HepG2 (cell line): Measurements from ENCODE around the gene RAB22A. TPM values are rescaled to one million over a fixed set of nuclear protein-coding genes. Genes with fewer than 3 reads are reported as not detected.

ENCODE experiments used
- ATAC-seq: fragments of 200-7000 bp; cut with Tn5 transposase; 3 replicates; pipeline ENCODE4 v1.9.1; 2020; ENCODE audit warnings: mild to moderate bottlenecking, moderate library complexity
- BruUV-seq: library from RNA; stranded (reverse); fragments of 400-500 nt; replicated peaks from 2 replicates; lab custom pipeline; 2021; lab: Mats Ljungman, UMichigan
- CTCF ChIA-PET: fragments of 300-600 bp; formaldehyde crosslinking; extraction: SDS; loops from one replicate; lab custom pipeline; 2021; ENCODE audit warnings: low total read pairs, inconsistent platforms, low intra/inter-chr PET ratio; lab: Yijun Ruan, JAX
- POLR2A ChIA-PET: fragments of 350-600 bp; sonication (Branson Sonifier 250); formaldehyde crosslinking; loops from one replicate; lab custom pipeline; 2020; ENCODE audit warnings: antibody characterized with exemption, inconsistent platforms; lab: Yijun Ruan, JAX
- DNase-seq: peaks from one replicate; pipeline ENCODE4 v3.0.0-alpha.2; 2015; ENCODE audit warnings: low spot score
- FAIRE-seq: peaks from 3 replicates; lab custom pipeline; 2011; peaks lifted over from hg19 to GRCh38; lab: Jason Lieb, UNC
- H2AFZ ChIP-seq: one replicate; pipeline ENCODE4 v1.6.1; 2011; ENCODE audit warnings: low read length, inconsistent platforms
- H3K27ac ChIP-seq: fragments of 300-600 bp; 3 replicates; pipeline ENCODE4 v1.8.0; 2011; ENCODE audit warnings: mixed run types, mild to moderate bottlenecking, mixed read lengths, low read length, inconsistent platforms; ENCODE audit not compliant: insufficient read depth; ENCODE audit errors: extremely low read length
- H3K27me3 ChIP-seq, 2 experiments: fragments of 200-600 bp in 1 of 2; 2 replicates in 1 of 2; 3 replicates in 1 of 2; pipeline versions ENCODE4 v1.6.0 to v1.8.0; 2011; ENCODE audit warnings: low read length in 2 of 2, mild to moderate bottlenecking in 2 of 2, moderate library complexity in 2 of 2, inconsistent platforms in 1 of 2; ENCODE audit not compliant: insufficient read depth in 2 of 2, control insufficient read depth in 1 of 2
- H3K36me3 ChIP-seq, 2 experiments: fragments of 200-600 bp in 1 of 2; replicated peaks in 1 of 2; 2 replicates in 1 of 2; 3 replicates in 1 of 2; pipeline versions ENCODE4 v1.5.1 to v1.8.0; 2011; ENCODE audit warnings: low read length in 2 of 2, inconsistent platforms in 1 of 2; ENCODE audit not compliant: insufficient read depth in 2 of 2, control insufficient read depth in 1 of 2
- H3K4me1 ChIP-seq: 2 replicates; pipeline ENCODE4 v1.5.1; 2012; ENCODE audit warnings: low read length, inconsistent platforms; ENCODE audit not compliant: insufficient read depth
- H3K4me2 ChIP-seq: 2 replicates; pipeline ENCODE4 v1.6.0; 2011; ENCODE audit warnings: low read depth, low read length, inconsistent platforms
- H3K4me3 ChIP-seq, 3 experiments: fragments of 200-600 bp in 1 of 3; sonication (generic), shearing (Covaris generic) in 1 of 3; replicated peaks in 1 of 3; 2 replicates each; pipeline ENCODE4 v1.5.1; 2011 to 2016; ENCODE audit warnings: low read length in 3 of 3, inconsistent platforms in 2 of 3, low read depth in 2 of 3, mild to moderate bottlenecking in 2 of 3, control low read depth in 1 of 3, mixed read lengths in 1 of 3; ENCODE audit not compliant: insufficient read depth in 1 of 3
- H3K79me2 ChIP-seq: one replicate; pipeline ENCODE4 v1.6.1; 2011; ENCODE audit warnings: low read length, inconsistent platforms; ENCODE audit not compliant: insufficient read depth
- H3K9ac ChIP-seq: 2 replicates; pipeline ENCODE4 v1.6.0; 2011; ENCODE audit warnings: mild to moderate bottlenecking, low read depth, low read length, inconsistent platforms; ENCODE audit not compliant: insufficient read depth
- H3K9me3 ChIP-seq: 2 replicates; pipeline ENCODE4 v1.5.1; 2012; ENCODE audit warnings: mild to moderate bottlenecking, low read length
- H4K20me1 ChIP-seq: 2 replicates; pipeline ENCODE4 v1.6.0; 2011; ENCODE audit warnings: inconsistent platforms, mild to moderate bottlenecking, low read length, moderate library complexity; ENCODE audit not compliant: insufficient read depth
- ELF4 ChIP-seq: sonication (generic); formaldehyde crosslinking; IDR thresholded peaks from 2 replicates; pipeline ENCODE4 v1.5.0; 2020; ENCODE audit warnings: missing genetic modification reagents, mild to moderate bottlenecking, moderate library complexity, borderline replicate concordance
- POLR2A ChIP-seq, 2 experiments: IDR thresholded peaks; 2 replicates each; pipeline ENCODE4 v1.6.1; 2011; ENCODE audit warnings: low read depth in 2 of 2, low read length in 2 of 2, mild to moderate bottlenecking in 1 of 2, moderate library complexity in 1 of 2; ENCODE audit not compliant: insufficient read depth in 1 of 2
- RELA ChIP-seq: sonication (generic); formaldehyde crosslinking; IDR thresholded peaks from 2 replicates; pipeline ENCODE4 v1.4.0; 2020; ENCODE audit warnings: missing genetic modification reagents
- SIX4 ChIP-seq: sonication (generic); formaldehyde crosslinking; IDR thresholded peaks from 2 replicates; pipeline ENCODE4 v1.4.0; 2020; ENCODE audit warnings: missing genetic modification reagents
- TSC22D2 ChIP-seq: sonication (generic); formaldehyde crosslinking; IDR thresholded peaks from 2 replicates; pipeline ENCODE4 v1.5.1; 2020; ENCODE audit warnings: missing genetic modification reagents, mild to moderate bottlenecking, borderline replicate concordance
- XRCC5 ChIP-seq: fragments of 200-400 bp; formaldehyde crosslinking; optimal IDR thresholded peaks from 2 replicates; pipeline ENCODE3; 2017; ENCODE audit warnings: mild to moderate bottlenecking, low read length
- ZBTB3 ChIP-seq: sonication (generic); formaldehyde crosslinking; IDR thresholded peaks from 2 replicates; pipeline ENCODE4 v1.4.0; 2020; ENCODE audit warnings: low read depth, mild to moderate bottlenecking, moderate library complexity, missing genetic modification reagents, borderline replicate concordance
- ZNF883 ChIP-seq: sonication (generic); formaldehyde crosslinking; IDR thresholded peaks from 2 replicates; pipeline ENCODE4 v1.5.1; 2020; ENCODE audit warnings: mild to moderate bottlenecking, missing genetic modification reagents; ENCODE audit errors: not compliant biosample characterization
- WGBS: methylation state at CpG from one replicate; pipeline ENCODE4 v1.1.6; 2017; ENCODE audit warnings: low lambda C conversion rate; 5-methylcytosine and 5-hydroxymethylcytosine counted together
- in situ Hi-C: cut with HindIII; loops from 2 replicates; pipeline ENCODE4 v1.10.0; 2017; ENCODE audit warnings: low pct_unique_long_range_greater_than_20kb; ENCODE audit not compliant: extremely low pct_ligation_motif_present
- intact Hi-C: fragments of 100-400 bp; cut with micrococcal nuclease; formaldehyde crosslinking; loops from one replicate; pipeline ENCODE4 v1.10.0; 2022; ENCODE audit not compliant: unreplicated experiment
- polyA plus RNA-seq, 8 experiments: library from polyadenylated mRNA; depleted of rRNA in 3 of 8; stranded (reverse) in 7 of 8; unstranded in 1 of 8; fragments of >200 nt; fragmentation: Illumina TruSeq in 4 of 8; extraction: Trizol in 4 of 8; gene quantifications; 2 replicates each; pipeline versions ENCODE4 v1.2.1 to v1.2.3, GENCODE V29; 2011 to 2016; ENCODE audit warnings: low read depth in 4 of 8, missing spikeins in 1 of 8, mixed read lengths in 1 of 8; ENCODE audit not compliant: insufficient read depth in 1 of 8
- total RNA-seq, 5 experiments: library from RNA; depleted of rRNA; stranded (reverse); fragments of >200 nt; fragmentation: Illumina TruSeq; extraction: Trizol; gene quantifications; 2 replicates each; pipeline ENCODE4 v1.2.3, GENCODE V29; 2016; ENCODE audit warnings: low read depth in 1 of 5
- TF ChIP-seq, protein P1 (sequence below): sonication (generic); formaldehyde crosslinking; IDR thresholded peaks from 2 replicates; pipeline ENCODE4 v1.8.0; 2022; ENCODE audit warnings: mild to moderate bottlenecking, missing genetic modification reagents; ENCODE audit not compliant: insufficient replicate concordance

The RAB22A gene
- total and polyA plus RNA-seq, 2 of the 13 experiments (the other 11 are each of a cell fraction or from before 2014, with no cell fraction given) = 10.7 to 11.2 TPM

DNA sequence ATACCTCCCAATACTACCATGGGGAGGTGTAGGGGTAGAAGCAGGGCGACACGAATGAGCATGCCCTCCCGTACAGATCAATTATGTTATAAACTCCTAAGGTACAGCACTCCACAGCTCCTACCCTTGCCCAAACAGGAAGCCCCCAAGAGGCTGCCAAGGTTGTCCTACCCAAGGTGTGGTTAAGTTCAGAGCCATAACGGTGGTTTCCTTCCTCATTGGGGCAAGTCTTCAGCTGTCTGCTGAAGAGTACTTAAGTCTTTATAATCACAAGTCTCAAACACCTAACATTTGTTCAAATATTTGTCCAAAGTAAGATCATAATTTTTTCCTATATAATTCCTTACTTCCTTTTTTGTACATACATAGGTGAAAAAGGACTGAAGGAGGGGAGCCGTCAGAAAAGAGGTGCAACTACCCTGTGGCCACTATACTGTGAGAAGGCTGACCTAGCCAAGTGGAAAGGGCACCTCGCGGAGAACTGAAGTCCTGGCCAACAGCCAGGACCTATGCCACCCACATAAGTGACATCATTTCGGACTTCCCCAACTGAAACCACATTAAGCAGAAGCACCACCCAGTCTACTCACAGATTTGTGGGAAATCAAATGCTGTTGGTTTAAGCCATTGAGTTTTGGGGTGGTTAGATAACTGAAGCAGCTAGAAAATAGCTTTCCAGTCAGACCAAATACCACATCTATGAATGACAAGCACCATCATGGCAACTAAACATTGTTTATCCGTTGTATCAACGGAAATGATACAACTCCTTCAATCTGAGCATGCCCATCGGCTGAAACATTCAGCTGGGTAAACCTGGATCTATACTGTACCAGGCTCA is 2.9 kb upstream of the RAB22A start:
- in situ Hi-C loops = no loop called here
- ATAC-seq = no peak
- Histone ChIP-seq H3K9ac (no peak overlapping the region), H4K20me1 (no peaks in the 10 kb centered on the region), H3K27ac (no peak overlapping the region), H3K9me3 (no peaks in the 10 kb centered on the region), H2AFZ (no peak overlapping the region), H3K79me2 (peaks cover 8% of the 10 kb centered on the region), H3K4me1 (peaks cover 21% of the 10 kb centered on the region), H3K27me3 (no peaks in the 10 kb centered on the region; a peak in 1 of 5 replicates), H3K4me2 (no peak overlapping the region), H3K36me3 (no peaks in the 10 kb centered on the region; a peak in 1 of 5 replicates), H3K4me3 (no peak overlapping the region)
- no TSS peak for BruUV-seq
- ChIA-PET CTCF (no interaction called here), POLR2A (no interaction called here)
- no peak for FAIRE-seq
- peak; percentile 37 for DNase-seq
- intact Hi-C loops = loop anchor here (2.0 to 5.0 kb wide), 2 partner anchors 81 to 140 kb away; partner anchors contain the start of gene VAPB
- WGBS = 65% methylated on average over 11 of the region's 11 CpGs
- TF ChIP-seq RELA (CRISPR knock-in tag) = peak; percentile 75; the same call in 1 of the 2 replicates
- no peak for TF ChIP-seq ZNF883
- no peak for TF ChIP-seq SIX4 (CRISPR knock-in tag)
- TF ChIP-seq TSC22D2 = no peak
- TF ChIP-seq, protein P1, sequence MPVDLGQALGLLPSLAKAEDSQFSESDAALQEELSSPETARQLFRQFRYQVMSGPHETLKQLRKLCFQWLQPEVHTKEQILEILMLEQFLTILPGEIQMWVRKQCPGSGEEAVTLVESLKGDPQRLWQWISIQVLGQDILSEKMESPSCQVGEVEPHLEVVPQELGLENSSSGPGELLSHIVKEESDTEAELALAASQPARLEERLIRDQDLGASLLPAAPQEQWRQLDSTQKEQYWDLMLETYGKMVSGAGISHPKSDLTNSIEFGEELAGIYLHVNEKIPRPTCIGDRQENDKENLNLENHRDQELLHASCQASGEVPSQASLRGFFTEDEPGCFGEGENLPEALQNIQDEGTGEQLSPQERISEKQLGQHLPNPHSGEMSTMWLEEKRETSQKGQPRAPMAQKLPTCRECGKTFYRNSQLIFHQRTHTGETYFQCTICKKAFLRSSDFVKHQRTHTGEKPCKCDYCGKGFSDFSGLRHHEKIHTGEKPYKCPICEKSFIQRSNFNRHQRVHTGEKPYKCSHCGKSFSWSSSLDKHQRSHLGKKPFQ (CRISPR knock-in tag) = no peak
- no peak for TF ChIP-seq XRCC5
- no peak for TF ChIP-seq ELF4
- TF ChIP-seq ZBTB3 (CRISPR knock-in tag) = no peak
- no peak for TF ChIP-seq POLR2A (IDR thresholded peaks at IDR 0.05; ENCODE audit: insufficient read depth in 1 of 2, low read depth in 2 of 2, low read length in 2 of 2)
